Common myeloid progenitor, CD34-positive (primary cell): Measurements from ENCODE around the gene POLR1A.

Source experiments
- CTCF ChIA-PET: fragments of 350-600 bp; sonication (Branson Sonifier 250); formaldehyde crosslinking; loops from one replicate; lab custom pipeline; 2021; ENCODE audit warnings: antibody characterized with exemption; lab: Charles Lee
- POLR2A ChIA-PET: fragments of 350-600 bp; sonication (Branson Sonifier 250); formaldehyde crosslinking; loops from one replicate; lab custom pipeline; 2021; ENCODE audit warnings: antibody characterized with exemption; lab: Charles Lee
- DNase-seq, 3 donors: peaks; one replicate each; pipeline versions ENCODE4 v3.0.0 to v3.0.0-alpha.2; 2013
- H3K27ac ChIP-seq, 2 experiments: 1 replicate in 1 of 2; 2 replicates in 1 of 2; pipeline ENCODE4 v1.7.0; 2013; ENCODE audit warnings: inconsistent platforms in 2 of 2, low read length in 2 of 2, mild to moderate bottlenecking in 2 of 2, low read depth in 1 of 2, moderate library complexity in 1 of 2; ENCODE audit not compliant: severe bottlenecking in 2 of 2, insufficient read depth in 1 of 2, poor library complexity in 1 of 2
- H3K27me3 ChIP-seq, 5 experiments: replicated peaks in 2 of 5; 1 replicate in 3 of 5; 2 replicates in 2 of 5; pipeline versions ENCODE4 v1.6.1 to v1.7.0; 2013; ENCODE audit warnings: low read length in 4 of 5, mild to moderate bottlenecking in 2 of 5, moderate library complexity in 2 of 5, inconsistent platforms in 1 of 5; ENCODE audit not compliant: insufficient read depth in 5 of 5, control insufficient read depth in 4 of 5
- H3K36me3 ChIP-seq, 4 experiments: 1 replicate in 2 of 4; 2 replicates in 2 of 4; pipeline versions ENCODE4 v1.6.1 to v1.7.0; 2013; ENCODE audit warnings: low read length in 3 of 4, control low read depth in 1 of 4, mild to moderate bottlenecking in 1 of 4; ENCODE audit not compliant: control insufficient read depth in 4 of 4, insufficient read depth in 4 of 4
- H3K4me1 ChIP-seq, 4 experiments: 1 replicate in 3 of 4; 2 replicates in 1 of 4; pipeline versions ENCODE4 v1.6.1 to v1.7.1; 2013; ENCODE audit warnings: low read length in 3 of 4, mild to moderate bottlenecking in 3 of 4, control low read depth in 1 of 4, inconsistent platforms in 1 of 4, moderate library complexity in 1 of 4; ENCODE audit not compliant: control insufficient read depth in 4 of 4, insufficient read depth in 4 of 4; ENCODE audit errors: control extremely low read depth in 1 of 4
- H3K4me3 ChIP-seq, 7 experiments: 1 replicate in 4 of 7; 2 replicates in 3 of 7; pipeline versions ENCODE4 v1.5.1 to v1.7.0; 2013; ENCODE audit warnings: mild to moderate bottlenecking in 7 of 7, low read length in 6 of 7, moderate library complexity in 6 of 7, inconsistent platforms in 2 of 7, low read depth in 2 of 7, control low read depth in 1 of 7; ENCODE audit not compliant: insufficient read depth in 4 of 7, control insufficient read depth in 1 of 7; ENCODE audit errors: extremely low read depth in 1 of 7
- H3K9me3 ChIP-seq, 5 experiments: 1 replicate in 4 of 5; 2 replicates in 1 of 5; pipeline versions ENCODE4 v1.6.1 to v1.7.1; 2013; ENCODE audit warnings: low read length in 4 of 5, mild to moderate bottlenecking in 2 of 5, inconsistent platforms in 1 of 5, low read depth in 1 of 5, moderate library complexity in 1 of 5; ENCODE audit not compliant: control insufficient read depth in 4 of 5, insufficient read depth in 2 of 5; ENCODE audit errors: control extremely low read depth in 1 of 5
- WGBS: methylation state at CpG from one replicate; pipeline ENCODE4 v1.1.5; 2013; ENCODE audit not compliant: insufficient coverage; 5-methylcytosine and 5-hydroxymethylcytosine counted together

The POLR1A gene

DNA sequence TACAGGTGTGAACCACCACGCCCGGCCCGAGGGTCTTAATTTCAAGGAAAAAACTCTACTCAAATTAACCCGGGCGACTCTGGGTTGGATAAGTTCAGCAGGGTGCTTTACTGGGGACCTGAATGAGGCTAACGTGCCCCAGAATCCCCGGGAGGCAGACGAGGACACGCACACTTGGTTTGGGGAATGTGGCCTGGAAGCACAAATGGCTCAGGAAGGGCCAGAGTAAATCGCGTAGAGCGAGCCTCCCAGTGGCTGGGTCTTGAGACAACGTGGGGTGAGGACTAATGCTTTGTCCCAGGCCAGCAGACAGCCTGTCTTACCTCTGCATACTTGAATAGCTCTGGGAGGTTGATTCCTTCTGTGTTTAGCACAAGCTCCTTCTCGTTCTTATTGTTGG, 75.8 kb downstream of the POLR1A start:
- Histone ChIP-seq H3K27ac (no peak overlapping the region), H3K9me3 (no peaks in the 10 kb centered on the region), H3K27me3 (no peaks in the 10 kb centered on the region), H3K36me3 (peaks cover 24 to 94% (median 76%) of the 10 kb centered on the region in 4 experiments), H3K4me3 (no peak overlapping the region), H3K4me1 (peaks cover 0 to 14% (median 7%) of the 10 kb centered on the region in 4 experiments)
- CTCF ChIA-PET, result interaction anchor here (0.9 kb wide), 1 partner anchor 203 kb away, joined by 3 read pairs; no protein-coding TSS in a partner anchor
- POLR2A ChIA-PET, result no interaction called here
- no peak for DNase-seq
- 97% methylated on average over 12 of the region's 14 CpGs for WGBS

DNA sequence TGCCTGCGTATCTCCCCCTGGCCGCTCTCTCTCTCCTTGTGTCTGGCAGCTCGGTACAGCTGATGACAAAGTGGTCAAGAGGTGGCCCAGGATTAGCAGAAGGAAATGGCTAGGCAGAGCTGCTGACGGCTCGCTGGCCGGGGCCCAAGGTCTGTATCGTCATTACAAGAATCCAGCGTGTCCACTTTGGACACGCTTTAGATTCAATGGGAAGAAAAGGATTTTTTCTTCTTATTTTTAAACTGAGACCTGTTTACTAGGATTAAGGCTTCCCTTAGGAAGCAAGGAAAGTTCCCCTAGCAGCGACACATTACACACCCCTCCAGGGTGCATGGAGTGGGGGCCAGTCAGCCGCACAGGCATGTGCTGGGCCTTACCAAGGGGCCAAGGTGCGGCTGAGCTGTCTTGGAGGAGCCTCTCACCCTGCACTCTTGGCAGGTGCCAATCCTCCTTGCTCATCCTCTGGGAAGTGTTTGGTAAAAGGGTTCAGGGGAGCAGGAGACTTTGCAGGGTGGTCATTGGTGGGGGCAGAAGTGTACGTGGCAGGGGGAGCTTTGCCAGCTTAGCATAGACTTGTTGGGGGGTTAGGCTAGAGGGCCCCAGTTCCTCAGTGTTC, 76.8 kb downstream of the POLR1A start:
- H3K27ac ChIP-seq, result no peak overlapping the region
- 98% methylated on average over 7 of the region's 13 CpGs for WGBS
- no peak for DNase-seq
- CTCF ChIA-PET, result interaction anchor here (0.7 to 2.2 kb wide), 2 partner anchors 14 to 202 kb away, joined by 3 to 5 read pairs; no protein-coding TSS in a partner anchor
- peaks cover 24 to 95% (median 73%) of the 10 kb centered on the region in 4 experiments for H3K36me3 ChIP-seq
- POLR2A ChIA-PET, result no interaction called here
- no peaks in the 10 kb centered on the region for H3K27me3 ChIP-seq
- H3K4me1 ChIP-seq, result peaks cover 0 to 4% (median 0%) of the 10 kb centered on the region in 4 experiments
- no peaks in the 10 kb centered on the region for H3K9me3 ChIP-seq
- no peak overlapping the region for H3K4me3 ChIP-seq

DNA sequence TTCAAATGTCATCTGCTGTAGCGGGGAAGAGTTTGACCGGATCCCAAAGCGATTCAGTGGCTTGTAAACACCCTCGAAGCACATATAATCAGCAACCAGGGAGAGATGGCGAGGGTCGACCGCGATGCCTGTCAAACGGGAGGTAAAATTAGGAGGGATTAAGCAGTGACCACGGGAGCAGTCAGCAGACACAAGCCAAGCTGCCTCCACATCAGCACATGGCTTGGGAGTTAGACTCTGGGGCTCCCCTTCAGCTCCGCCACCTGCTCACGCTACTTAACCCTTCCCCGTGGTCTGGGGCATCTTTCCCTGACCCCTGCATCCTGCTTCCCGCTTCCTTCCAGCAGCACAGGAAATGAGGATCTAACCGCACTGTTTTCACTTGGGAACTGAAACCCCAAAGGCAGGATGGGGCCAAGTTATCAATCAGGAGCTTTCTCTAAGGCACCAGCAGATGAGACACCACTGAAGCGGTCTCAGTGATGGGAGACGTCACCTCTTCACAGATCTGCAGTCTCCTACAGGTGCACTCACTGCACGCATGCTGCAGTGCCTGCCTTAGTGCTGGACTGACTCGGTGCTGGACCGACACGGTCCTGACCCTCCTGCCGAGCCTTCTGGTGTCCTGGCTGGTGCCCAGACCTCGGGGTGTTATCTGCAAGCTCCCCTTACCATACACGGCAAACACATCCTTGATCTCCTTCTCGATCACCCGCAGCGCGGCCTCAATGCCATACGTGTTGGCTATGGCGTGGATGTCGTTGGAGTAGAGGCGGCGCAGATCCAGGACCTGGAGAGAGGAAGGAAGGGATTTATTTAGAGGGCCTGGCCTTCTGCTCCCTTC, 77.5 kb downstream of the POLR1A start:
- Histone ChIP-seq H3K36me3 (peaks cover 22 to 87% (median 68%) of the 10 kb centered on the region in 4 experiments), H3K27me3 (no peaks in the 10 kb centered on the region), H3K27ac (no peak overlapping the region), H3K4me3 (no peak overlapping the region), H3K9me3 (no peaks in the 10 kb centered on the region), H3K4me1 (no peaks in the 10 kb centered on the region)
- CTCF ChIA-PET, result interaction anchor here (2.2 kb wide), 1 partner anchor 201 kb away, joined by 5 read pairs; no protein-coding TSS in a partner anchor
- DNase-seq, result no peak
- POLR2A ChIA-PET, result no interaction called here
- WGBS, result 96% methylated on average over 31 of the region's 33 CpGs

DNA sequence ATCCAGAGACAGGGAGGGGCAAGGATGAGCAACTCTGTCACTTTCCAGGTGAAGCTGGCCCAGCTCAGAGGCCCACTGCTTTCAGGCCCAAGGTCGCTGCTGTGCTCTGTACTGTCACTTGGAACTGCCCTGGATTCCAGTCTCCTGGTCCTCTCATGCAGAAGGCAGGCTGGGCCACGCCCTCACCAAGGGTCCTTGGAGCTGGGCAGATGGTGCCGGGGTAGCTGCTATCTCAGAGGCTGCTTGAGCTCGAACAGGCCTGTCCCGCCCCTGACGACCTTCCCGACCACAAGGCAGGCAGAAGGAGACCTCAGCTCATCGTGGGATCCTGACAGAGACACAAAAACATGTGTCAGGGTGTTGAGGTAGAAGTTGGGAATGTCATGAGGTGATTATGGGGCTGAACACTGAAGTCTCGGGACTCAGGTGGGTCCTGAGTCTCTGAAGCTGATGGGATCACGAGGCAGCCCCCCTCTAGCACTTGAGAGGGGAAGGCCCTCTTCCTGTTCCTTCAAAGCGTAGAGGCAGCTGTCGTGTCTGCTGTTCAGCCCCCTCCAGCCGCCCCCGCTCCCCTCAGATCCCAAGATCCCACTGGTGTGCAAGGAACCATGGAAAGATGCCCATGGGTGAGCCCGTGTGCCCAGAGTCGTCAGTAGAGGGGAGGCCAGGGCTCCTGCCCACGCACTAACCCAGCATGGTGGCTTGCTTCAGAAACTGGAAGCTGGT, 78.3 kb downstream of the POLR1A start:
- 98% methylated on average over 14 of the region's 17 CpGs for WGBS
- DNase-seq, result no peak
- H3K27me3 ChIP-seq, result no peaks in the 10 kb centered on the region
- H3K36me3 ChIP-seq, result peaks cover 20 to 80% (median 62%) of the 10 kb centered on the region in 4 experiments
- H3K27ac ChIP-seq, result no peak overlapping the region
- ChIA-PET CTCF (interaction anchor here (1.4 to 2.2 kb wide), 2 partner anchors 49 to 200 kb away, joined by 3 to 5 read pairs; no protein-coding TSS in a partner anchor), POLR2A (no interaction called here)
- no peaks in the 10 kb centered on the region for H3K9me3 ChIP-seq
- no peak overlapping the region for H3K4me3 ChIP-seq
- H3K4me1 ChIP-seq, result no peaks in the 10 kb centered on the region

DNA sequence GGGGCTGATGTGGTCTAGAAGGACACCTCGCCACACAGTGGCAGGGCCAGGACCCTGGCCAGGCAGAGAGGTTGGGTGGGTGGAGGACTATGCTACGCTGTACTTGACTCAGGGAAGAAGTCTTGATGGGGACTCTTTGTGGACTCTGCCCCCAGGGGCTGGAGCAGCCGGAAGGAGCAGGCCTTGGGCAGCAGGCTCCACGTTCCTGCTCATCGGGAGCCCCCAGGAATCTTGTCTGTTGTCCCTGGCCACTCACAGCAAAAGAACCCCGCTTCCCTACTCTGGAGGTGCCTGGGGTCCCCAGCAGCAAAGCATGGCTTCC, 79.0 kb downstream of the POLR1A start:
- CTCF ChIA-PET, result interaction anchor here (1.4 to 2.6 kb wide), 2 partner anchors 9 to 49 kb away, joined by 3 to 19 read pairs; no protein-coding TSS in a partner anchor
- peaks cover 17 to 73% (median 57%) of the 10 kb centered on the region in 4 experiments for H3K36me3 ChIP-seq
- H3K9me3 ChIP-seq, result no peaks in the 10 kb centered on the region
- 98% methylated on average over 6 of the region's 6 CpGs for WGBS
- no peaks in the 10 kb centered on the region for H3K4me1 ChIP-seq
- no peak overlapping the region for H3K27ac ChIP-seq
- no peaks in the 10 kb centered on the region for H3K27me3 ChIP-seq
- no peak for DNase-seq
- H3K4me3 ChIP-seq, result no peak overlapping the region
- POLR2A ChIA-PET, result no interaction called here

GRCh38 chr2:86025976-86026743, 79.5 kb downstream of the POLR1A start:
- H3K9me3 ChIP-seq, result no peaks in the 10 kb centered on the region
- no peak for DNase-seq
- CTCF ChIA-PET, result interaction anchor here (0.7 to 2.6 kb wide), 5 partner anchors 10 to 139 kb away, joined by 3 to 19 read pairs (median 5); no protein-coding TSS in a partner anchor
- no peaks in the 10 kb centered on the region for H3K4me1 ChIP-seq
- H3K4me3 ChIP-seq, result no peak overlapping the region
- peaks cover 13 to 68% (median 54%) of the 10 kb centered on the region in 4 experiments for H3K36me3 ChIP-seq
- no peak overlapping the region for H3K27ac ChIP-seq
- H3K27me3 ChIP-seq, result no peaks in the 10 kb centered on the region
- 96% methylated on average over 6 of the region's 8 CpGs for WGBS
- POLR2A ChIA-PET, result interaction anchor here (0.6 to 1.0 kb wide), 2 partner anchors 10 to 110 kb away, joined by 4 read pairs; no protein-coding TSS in a partner anchor
